GM21381 (cell line): ENCODE results near the gene NDUFA1.
A peak's percentile ranks its signal among the peaks of the same experiment; 100 is the strongest.
"Not testable (repeated sequence)": the region's sequence is repeated elsewhere in the genome, so short reads cannot be mapped to it uniquely, and the experiment has no call there.

ENCODE experiments used
- ATAC-seq: cut with Tn5 transposase; IDR thresholded peaks from one replicate; pipeline ENCODE4 v1.9.1; 2021; ENCODE audit warnings: mild to moderate bottlenecking, moderate library complexity; ENCODE audit not compliant: unreplicated experiment

Gene NDUFA1

GRCh38 chrX:119871599-119872395, at the start of gene NDUFA1, which contains the start of gene RNF113A:
Gene NDUFA1, plus strand, starts transcription at chrX:119871832. Its CDS starts 80 bp downstream, at chrX:119871912.
Gene RNF113A, minus strand, starts transcription at chrX:119871733. Its CDS starts 120 bp downstream, at chrX:119871613.
- ATAC-seq, result peak; percentile 94

GRCh38 chrX:119824221-119824620, 47.4 kb upstream of the NDUFA1 start:
- not testable (repeated sequence) for ATAC-seq

GRCh38 chrX:119826399-119826959, 45.2 kb upstream of the NDUFA1 start:
- ATAC-seq, result no peak

GRCh38 chrX:119828446-119828845, 43.2 kb upstream of the NDUFA1 start:
- ATAC-seq, result no peak

- no peak for ATAC-seq
These were observed 37.7 kb upstream of the NDUFA1 start for GRCh38 chrX:119833905-119834304.

- ATAC-seq, result peak; percentile 97
These were observed 19.0 kb upstream of the NDUFA1 start, which contains the start of gene UPF3B for GRCh38 chrX:119852382-119853353. Gene UPF3B, minus strand, starts transcription at chrX:119852963. Its CDS starts 35 bp downstream, at chrX:119852928.

GRCh38 chrX:119853444-119853843, 18.2 kb upstream of the NDUFA1 start:
- ATAC-seq, result no peak

GRCh38 chrX:119870626-119871131, 953 bp upstream of the NDUFA1 start:
- ATAC-seq, result peak; percentile 16

- peak; percentile 40 for ATAC-seq
These were observed 410 bp upstream of the NDUFA1 start for GRCh38 chrX:119871245-119871598.

GRCh38 chrX:119878740-119879139, 7.1 kb downstream of the NDUFA1 start:
- no peak for ATAC-seq

- no peak for ATAC-seq
These were observed 8.4 kb downstream of the NDUFA1 start for GRCh38 chrX:119880076-119880475.

- ATAC-seq, result peak; percentile 79
These were observed 9.2 kb downstream of the NDUFA1 start for GRCh38 chrX:119880552-119881437.

GRCh38 chrX:119885554-119886428, 14.2 kb downstream of the NDUFA1 start:
- ATAC-seq, result no peak

- peak; percentile 77 for ATAC-seq
These were observed 16.2 kb downstream of the NDUFA1 start for GRCh38 chrX:119887721-119888425.

GRCh38 chrX:119890626-119891025, 19.0 kb downstream of the NDUFA1 start:
- ATAC-seq, result not testable (repeated sequence)

- ATAC-seq, result not testable (repeated sequence)
These were observed 20.5 kb downstream of the NDUFA1 start for GRCh38 chrX:119891961-119892692.

GRCh38 chrX:119895843-119896326, 24.3 kb downstream of the NDUFA1 start, which contains the start of gene AKAP14:
Gene AKAP14, plus strand, starts transcription at chrX:119895893. Its CDS starts 7,331 bp downstream, at chrX:119903224.
- no peak for ATAC-seq
